ENCODE results near the gene DCT. TPM values are rescaled to one million over a fixed set of nuclear protein-coding genes. Genes with fewer than 3 reads are reported as not detected.

The DCT gene
- total and polyA plus RNA-seq, 2 donors (not counting 3 experiments of a cell fraction or from before 2014, with no cell fraction given): not detected

DNA sequence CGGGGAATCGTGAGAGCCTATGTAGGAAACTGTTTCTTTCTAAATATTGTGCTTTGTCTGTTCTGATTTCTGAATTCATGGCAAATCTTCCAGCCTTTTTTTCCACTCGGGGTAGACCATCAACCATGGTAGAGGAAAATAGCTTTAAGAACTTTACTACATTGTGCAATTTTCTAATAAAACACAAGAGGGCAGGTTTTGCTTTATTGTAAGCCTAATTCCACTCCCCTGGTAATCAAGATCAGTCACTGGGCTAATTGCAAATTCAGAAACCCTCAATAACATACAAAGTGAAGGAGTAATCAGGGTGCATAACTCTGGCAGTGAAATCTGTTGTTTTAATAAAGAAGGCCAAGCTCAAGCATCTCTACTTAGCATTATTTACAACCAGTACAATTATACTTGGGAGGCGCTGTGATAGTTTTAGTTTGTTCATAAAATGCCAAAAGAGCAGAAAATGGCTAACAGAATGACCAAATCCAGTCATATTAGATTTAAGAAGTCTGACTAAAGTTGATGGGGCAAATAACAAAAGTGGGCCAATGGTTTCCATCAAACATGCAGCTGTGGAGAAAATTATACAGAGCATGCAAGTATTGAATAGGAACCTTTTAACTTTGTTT, 43.8 kb downstream of the DCT start:
- DNase-seq (ENCODE audit: low read depth, low spot score): peak; percentile 43
- no peak overlapping the region for H3K4me3 ChIP-seq (replicated peaks in 1 of 3; ENCODE audit: insufficient read depth in 1 of 3, low read depth in 1 of 3, low read length in 3 of 3)
- no peak overlapping the region for H3K4me2 ChIP-seq (ENCODE audit: insufficient read depth, low read length)
- H3K9me3 ChIP-seq (replicated peaks; ENCODE audit: control insufficient read depth, insufficient read depth, low read length): no peaks in the 10 kb centered on the region
- no peak overlapping the region for H3K27ac ChIP-seq (ENCODE audit: insufficient read depth, low read depth, low read length)
- ChIA-PET POLR2A (no interaction called here), CTCF (interaction anchor here (0.7 to 12.2 kb wide), 24 partner anchors 8 to 1398 kb away, joined by 3 to 415 read pairs (median 4); partner anchors contain the start of genes GPR180 and TGDS)
- H4K20me1 ChIP-seq (replicated peaks; ENCODE audit: control insufficient read depth, extremely low read depth, insufficient read depth, low read length): no peaks in the 10 kb centered on the region
- no peak overlapping the region for H2AFZ ChIP-seq (ENCODE audit: low read depth, low read length)
- H3K4me1 ChIP-seq (ENCODE audit: control insufficient read depth, extremely low read depth, insufficient read depth, low read length): no peaks in the 10 kb centered on the region
- H3K9me1 ChIP-seq (replicated peaks; ENCODE audit: control insufficient read depth, extremely low read depth, insufficient read depth, low read length): no peaks in the 10 kb centered on the region
- no peaks in the 10 kb centered on the region for H3K79me2 ChIP-seq (ENCODE audit: control insufficient read depth, insufficient read depth, low read length)
- dilution Hi-C loops (cut with MboI; ENCODE audit: extremely low pct_ligation_motif_present, low sequenced_read_pairs) (no loop called here), intact Hi-C loops (cut with micrococcal nuclease) (loop anchor here (1.0 to 10.0 kb wide), 5 partner anchors 112 to 1399 kb away; no protein-coding TSS in a partner anchor)
- H3K27me3 ChIP-seq (ENCODE audit: control insufficient read depth in 2 of 2, insufficient read depth in 2 of 2, low read length in 2 of 2): peaks cover 15 to 18% of the 10 kb centered on the region in 2 experiments
- no peaks in the 10 kb centered on the region for H3K36me3 ChIP-seq (ENCODE audit: control insufficient read depth in 2 of 2, extremely low read depth in 1 of 2, insufficient read depth in 2 of 2, low read length in 2 of 2)
- no peak for TF ChIP-seq POLR2A (IDR thresholded peaks at IDR 0.05; ENCODE audit: low read depth, low read length)
- TF ChIP-seq CTCF (IDR thresholded peaks at IDR 0.05; ENCODE audit: extremely low read depth in 1 of 2, insufficient read depth in 1 of 2, low read depth in 1 of 2, low read length in 2 of 2): peak; percentile 27 to 35
- FAIRE-seq: peak; percentile 67
- no peak overlapping the region for H3K9ac ChIP-seq (replicated peaks; ENCODE audit: extremely low read depth, insufficient read depth, low read length)
- no TSS peak for BruUV-seq (replicated peaks)

GRCh38 chr13:94433055-94433961, 46.2 kb downstream of the DCT start:
- dilution Hi-C loops (cut with MboI; ENCODE audit: extremely low pct_ligation_motif_present, low sequenced_read_pairs): no loop called here
- H3K4me1 ChIP-seq (ENCODE audit: control insufficient read depth, extremely low read depth, insufficient read depth, low read length): no peaks in the 10 kb centered on the region
- H3K9me3 ChIP-seq (replicated peaks; ENCODE audit: control insufficient read depth, insufficient read depth, low read length): no peaks in the 10 kb centered on the region
- H3K4me2 ChIP-seq (ENCODE audit: insufficient read depth, low read length): no peak overlapping the region
- ChIA-PET POLR2A (interaction anchor here (0.5 kb wide), 1 partner anchor 368 kb away, joined by 4 read pairs; no protein-coding TSS in a partner anchor), CTCF (interaction anchor here (12.2 kb wide), 1 partner anchor 185 kb away, joined by 415 read pairs; no protein-coding TSS in a partner anchor)
- no peaks in the 10 kb centered on the region for H3K79me2 ChIP-seq (ENCODE audit: control insufficient read depth, insufficient read depth, low read length)
- TF ChIP-seq JUN (IDR thresholded peaks at IDR 0.05; ENCODE audit: borderline replicate concordance, insufficient read depth, insufficient read length, low read depth): no peak
- no peak for TF ChIP-seq MYC (IDR thresholded peaks at IDR 0.05; ENCODE audit: low read depth, low read length)
- no peak for TF ChIP-seq CTCF (IDR thresholded peaks at IDR 0.05; ENCODE audit: extremely low read depth in 1 of 2, insufficient read depth in 1 of 2, low read depth in 1 of 2, low read length in 2 of 2)
- TF ChIP-seq POLR2AphosphoS5 (IDR thresholded peaks at IDR 0.05; ENCODE audit: insufficient read depth, low read depth, low read length): no peak
- no peaks in the 10 kb centered on the region for H3K36me3 ChIP-seq (ENCODE audit: control insufficient read depth in 2 of 2, extremely low read depth in 1 of 2, insufficient read depth in 2 of 2, low read length in 2 of 2)
- no peak overlapping the region for H3K4me3 ChIP-seq (replicated peaks in 1 of 3; ENCODE audit: insufficient read depth in 1 of 3, low read depth in 1 of 3, low read length in 3 of 3)
- FAIRE-seq: no peak
- intact Hi-C loops (cut with micrococcal nuclease): loop anchor here (1.0 to 10.0 kb wide), 3 partner anchors 278 to 1401 kb away; no protein-coding TSS in a partner anchor
- no peak overlapping the region for H3K9ac ChIP-seq (replicated peaks; ENCODE audit: extremely low read depth, insufficient read depth, low read length)
- DNase-seq (ENCODE audit: low read depth, low spot score): peak; percentile 9
- no TSS peak for BruUV-seq (replicated peaks)
- no peaks in the 10 kb centered on the region for H4K20me1 ChIP-seq (replicated peaks; ENCODE audit: control insufficient read depth, extremely low read depth, insufficient read depth, low read length)
- no peaks in the 10 kb centered on the region for H3K9me1 ChIP-seq (replicated peaks; ENCODE audit: control insufficient read depth, extremely low read depth, insufficient read depth, low read length)
- H3K27me3 ChIP-seq (ENCODE audit: control insufficient read depth in 2 of 2, insufficient read depth in 2 of 2, low read length in 2 of 2): peaks cover 15 to 18% of the 10 kb centered on the region in 2 experiments
- H3K27ac ChIP-seq (ENCODE audit: insufficient read depth, low read depth, low read length): no peak overlapping the region
- H2AFZ ChIP-seq (ENCODE audit: low read depth, low read length): no peak overlapping the region

Data from endothelial cell of umbilical vein (primary cell).